Neutrophil (primary cell): ENCODE results near the gene LRRC45.

Experiments used
- H3K27ac ChIP-seq: fragments of 200-600 bp; sonication (generic); 2 replicates; pipeline ENCODE4 v1.5.1; 2016; ENCODE audit warnings: mild to moderate bottlenecking, moderate library complexity
- H3K27me3 ChIP-seq: fragments of 200-600 bp; sonication (generic); 2 replicates; pipeline ENCODE4 v1.6.0; 2016; ENCODE audit warnings: mild to moderate bottlenecking
- H3K36me3 ChIP-seq: fragments of 200-600 bp; sonication (generic); 2 replicates; pipeline ENCODE4 v1.5.1; 2017
- H3K4me1 ChIP-seq, 2 experiments: fragments of 200-600 bp in 1 of 2; sonication (generic) in 1 of 2; 1 replicate in 1 of 2; 2 replicates in 1 of 2; pipeline versions ENCODE4 v1.5.1 to v1.6.1; 2013 to 2016; ENCODE audit warnings: low read depth in 1 of 2, low read length in 1 of 2, mild to moderate bottlenecking in 1 of 2, moderate library complexity in 1 of 2; ENCODE audit not compliant: control insufficient read depth in 1 of 2, insufficient read depth in 1 of 2
- H3K4me3 ChIP-seq, 2 experiments: fragments of 200-600 bp in 1 of 2; sonication (generic) in 1 of 2; 1 replicate in 1 of 2; 2 replicates in 1 of 2; pipeline ENCODE4 v1.5.1; 2013 to 2016; ENCODE audit warnings: low read depth in 1 of 2, low read length in 1 of 2, mild to moderate bottlenecking in 1 of 2, moderate library complexity in 1 of 2
- H3K9me3 ChIP-seq: fragments of 200-600 bp; sonication (generic); 2 replicates; pipeline ENCODE4 v1.5.1; 2016
- TF ChIP-seq, protein P1 (sequence below): fragments of 200-600 bp; sonication (generic); IDR thresholded peaks from 2 replicates; pipeline ENCODE4 v1.5.1; 2016; ENCODE audit warnings: antibody characterized with exemption

Gene LRRC45

DNA sequence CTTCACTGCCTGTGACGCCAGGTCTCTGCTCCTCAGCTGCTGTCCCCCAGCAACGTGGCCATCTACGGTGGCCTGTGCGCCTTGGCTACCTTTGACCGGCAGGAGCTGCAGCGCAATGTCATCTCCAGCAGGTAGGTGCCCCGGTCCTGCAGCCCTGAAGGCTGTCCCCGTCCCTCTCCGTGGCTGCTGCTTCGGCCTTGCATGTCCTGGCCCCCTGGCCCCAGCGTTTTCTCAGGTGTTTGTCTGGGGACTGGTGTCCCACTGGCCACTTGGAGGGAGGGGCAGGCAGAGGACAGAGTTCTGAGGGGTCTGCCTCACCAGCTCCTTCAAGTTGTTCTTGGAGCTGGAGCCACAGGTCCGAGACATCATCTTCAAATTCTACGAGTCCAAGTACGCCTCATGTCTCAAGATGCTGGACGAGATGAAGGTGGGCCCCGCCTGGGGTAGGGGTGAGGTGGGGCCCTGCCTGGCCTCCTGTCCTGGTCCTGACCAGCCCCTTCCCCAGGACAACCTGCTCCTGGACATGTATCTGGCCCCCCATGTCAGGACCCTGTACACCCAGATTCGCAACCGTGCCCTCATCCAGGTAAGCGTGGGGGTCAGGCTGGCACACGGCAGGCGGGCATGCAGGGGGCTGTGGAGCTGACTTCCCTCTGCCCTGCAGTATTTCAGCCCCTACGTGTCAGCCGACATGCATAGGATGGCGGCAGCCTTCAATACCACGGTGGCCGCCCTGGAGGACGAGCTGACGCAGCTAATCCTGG is 33.0 kb downstream of the LRRC45 start:
- no peaks in the 10 kb centered on the region for H3K27me3 ChIP-seq
- no peak overlapping the region for H3K27ac ChIP-seq
- TF ChIP-seq, protein P1, sequence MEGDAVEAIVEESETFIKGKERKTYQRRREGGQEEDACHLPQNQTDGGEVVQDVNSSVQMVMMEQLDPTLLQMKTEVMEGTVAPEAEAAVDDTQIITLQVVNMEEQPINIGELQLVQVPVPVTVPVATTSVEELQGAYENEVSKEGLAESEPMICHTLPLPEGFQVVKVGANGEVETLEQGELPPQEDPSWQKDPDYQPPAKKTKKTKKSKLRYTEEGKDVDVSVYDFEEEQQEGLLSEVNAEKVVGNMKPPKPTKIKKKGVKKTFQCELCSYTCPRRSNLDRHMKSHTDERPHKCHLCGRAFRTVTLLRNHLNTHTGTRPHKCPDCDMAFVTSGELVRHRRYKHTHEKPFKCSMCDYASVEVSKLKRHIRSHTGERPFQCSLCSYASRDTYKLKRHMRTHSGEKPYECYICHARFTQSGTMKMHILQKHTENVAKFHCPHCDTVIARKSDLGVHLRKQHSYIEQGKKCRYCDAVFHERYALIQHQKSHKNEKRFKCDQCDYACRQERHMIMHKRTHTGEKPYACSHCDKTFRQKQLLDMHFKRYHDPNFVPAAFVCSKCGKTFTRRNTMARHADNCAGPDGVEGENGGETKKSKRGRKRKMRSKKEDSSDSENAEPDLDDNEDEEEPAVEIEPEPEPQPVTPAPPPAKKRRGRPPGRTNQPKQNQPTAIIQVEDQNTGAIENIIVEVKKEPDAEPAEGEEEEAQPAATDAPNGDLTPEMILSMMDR = no peak
- H3K9me3 ChIP-seq = no peaks in the 10 kb centered on the region
- peaks cover 76% of the 10 kb centered on the region for H3K36me3 ChIP-seq
- H3K4me1 ChIP-seq = peaks cover 9 to 13% of the 10 kb centered on the region in 2 experiments
- no peak overlapping the region for H3K4me3 ChIP-seq

DNA sequence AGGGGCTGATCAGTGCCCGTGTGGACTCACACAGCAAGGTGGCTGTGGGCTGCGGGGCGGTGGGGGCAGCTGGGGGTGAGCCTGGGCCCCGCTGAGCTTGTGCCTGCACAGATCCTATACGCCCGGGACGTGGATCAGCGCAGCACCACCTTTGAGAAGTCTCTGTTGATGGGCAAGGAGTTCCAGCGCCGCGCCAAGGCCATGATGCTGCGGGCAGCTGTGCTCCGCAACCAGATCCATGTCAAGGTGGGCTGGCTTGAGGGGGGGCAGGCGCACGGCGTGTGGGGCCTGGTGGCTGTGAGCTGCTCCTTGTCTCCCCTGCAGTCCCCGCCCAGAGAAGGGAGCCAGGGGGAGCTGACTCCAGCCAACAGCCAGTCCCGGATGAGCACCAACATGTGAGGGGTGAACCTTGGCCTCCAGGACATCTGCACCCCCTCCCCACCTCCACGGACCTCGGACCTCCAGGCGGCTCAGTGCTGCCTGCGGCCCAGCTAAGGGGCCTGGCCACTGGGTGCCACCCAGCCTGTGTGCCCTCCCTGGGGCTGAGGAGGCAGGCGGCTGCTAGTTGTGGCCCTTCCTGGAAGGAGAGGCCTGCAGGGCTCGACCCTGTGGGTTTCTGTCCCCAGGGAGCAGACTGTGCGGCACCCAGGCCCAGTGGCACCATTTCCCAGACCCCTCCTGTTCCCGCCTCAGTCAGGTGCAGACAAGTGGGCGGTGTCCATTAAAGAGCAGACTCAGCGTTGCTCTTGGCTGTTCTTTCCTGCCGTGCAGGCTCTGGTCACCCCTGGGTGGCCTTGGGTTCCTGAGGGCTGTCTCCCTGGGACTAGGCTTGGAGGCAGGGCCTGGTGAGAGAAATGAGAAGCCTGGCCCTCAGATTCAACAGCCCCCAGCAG is 33.9 kb downstream of the LRRC45 start:
- H3K4me3 ChIP-seq = no peak overlapping the region
- H3K36me3 ChIP-seq = peaks cover 84% of the 10 kb centered on the region
- H3K27ac ChIP-seq = no peak overlapping the region

DNA sequence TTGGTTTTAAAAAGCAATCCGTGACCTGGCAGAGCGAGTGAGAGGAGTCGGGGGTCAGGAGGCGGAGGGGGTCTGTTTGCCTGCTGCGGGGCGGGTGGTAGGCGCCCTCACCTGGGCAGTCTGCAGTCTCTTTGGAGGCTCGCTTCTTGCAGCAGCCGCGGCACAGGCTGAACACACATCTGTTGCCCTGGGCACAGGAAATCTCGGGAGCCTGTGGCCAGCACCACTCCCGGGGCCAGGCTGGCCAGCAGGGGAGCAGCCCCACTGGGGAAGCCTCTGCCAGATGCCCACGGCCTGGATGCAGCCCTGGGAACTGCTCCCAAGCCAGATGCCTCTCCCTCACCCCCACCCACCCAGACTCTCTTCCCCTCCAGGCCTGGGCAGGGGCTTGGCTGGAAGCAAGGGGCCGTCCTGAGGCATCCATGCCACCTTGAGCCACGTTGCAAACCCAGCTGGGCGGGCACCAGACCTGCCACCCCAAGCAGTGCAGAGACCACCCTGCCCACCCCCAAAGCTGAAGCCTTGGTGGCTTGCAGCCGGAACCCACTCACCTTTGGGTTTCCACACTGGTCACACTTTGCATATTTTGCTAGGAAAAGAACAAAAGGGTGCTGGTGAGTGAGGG is 35.2 kb downstream of the LRRC45 start:
- no peaks in the 10 kb centered on the region for H3K27me3 ChIP-seq
- no peak overlapping the region for H3K27ac ChIP-seq
- peaks cover 97% of the 10 kb centered on the region for H3K36me3 ChIP-seq
- TF ChIP-seq, protein P1 = no peak
- H3K4me3 ChIP-seq = no peak overlapping the region
- H3K4me1 ChIP-seq = no peaks in the 10 kb centered on the region
- H3K9me3 ChIP-seq = no peaks in the 10 kb centered on the region

More for the DNA sequence above, 33.9 kb downstream of the LRRC45 start:
- H3K9me3 ChIP-seq = no peaks in the 10 kb centered on the region
- H3K27me3 ChIP-seq = no peaks in the 10 kb centered on the region
- TF ChIP-seq, protein P1 = no peak
- H3K4me1 ChIP-seq = peaks cover 9 to 12% of the 10 kb centered on the region in 2 experiments

DNA sequence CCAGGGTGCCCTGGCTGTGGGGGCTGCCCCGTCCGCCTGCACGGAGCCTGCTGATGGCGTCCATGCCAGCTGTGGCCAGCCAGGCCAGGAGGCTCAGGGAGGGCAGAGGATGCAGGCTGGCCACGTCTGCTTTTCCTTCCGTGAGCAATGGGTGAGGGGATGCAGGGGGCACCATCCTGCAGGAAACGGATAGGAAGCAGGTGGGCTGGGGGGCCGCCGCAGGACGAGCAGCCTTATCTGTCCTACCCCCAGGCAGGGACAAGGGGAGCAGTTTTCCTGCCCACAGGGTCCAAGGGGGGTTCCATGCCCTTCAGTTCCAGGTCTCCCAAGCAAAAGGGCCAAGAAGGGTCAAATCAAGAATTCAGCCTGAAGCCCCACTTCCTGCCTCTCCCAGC is 35.7 kb downstream of the LRRC45 start:
- Histone ChIP-seq H3K27ac (no peak overlapping the region), H3K27me3 (no peaks in the 10 kb centered on the region), H3K9me3 (no peaks in the 10 kb centered on the region), H3K4me1 (no peaks in the 10 kb centered on the region), H3K4me3 (no peak overlapping the region), H3K36me3 (peaks cover 97% of the 10 kb centered on the region)
- TF ChIP-seq, protein P1 = no peak

DNA sequence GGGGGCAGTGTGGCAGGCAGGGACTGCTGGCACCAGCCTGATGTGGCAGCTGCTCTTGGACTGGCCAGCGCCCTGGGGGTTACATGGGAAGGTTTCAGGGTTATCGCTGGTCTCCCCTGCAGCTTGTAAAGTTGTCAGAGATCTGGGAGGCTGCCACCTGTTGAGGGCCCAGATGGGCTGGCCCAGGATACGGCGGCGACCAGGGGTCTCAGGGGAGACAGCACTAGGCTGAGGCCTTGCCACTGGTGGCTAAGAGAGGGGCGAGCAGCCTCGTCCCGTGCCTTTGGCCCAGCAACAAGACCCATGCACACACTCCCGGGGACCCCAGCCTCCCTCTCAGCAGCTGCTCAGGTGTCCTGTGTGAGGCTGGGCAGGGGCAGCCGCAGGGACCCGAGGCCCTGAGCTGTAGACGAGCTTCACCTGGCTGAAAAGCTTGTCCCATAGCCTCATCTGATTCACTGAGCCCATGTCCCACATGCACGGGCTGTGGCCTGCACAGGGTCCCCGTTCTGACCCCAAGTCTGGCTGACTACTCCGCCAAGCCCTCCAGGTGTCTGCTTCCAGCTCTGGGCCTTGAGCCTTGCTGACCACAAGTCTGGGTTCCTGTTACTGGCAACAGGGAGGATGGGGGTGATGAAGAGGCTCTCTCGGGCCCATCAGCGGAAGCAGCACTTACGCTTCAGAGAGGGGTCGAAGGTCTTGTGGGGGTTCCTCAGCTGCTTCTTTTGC is 36.3 kb downstream of the LRRC45 start:
- H3K36me3 ChIP-seq = peaks cover 91% of the 10 kb centered on the region
- H3K4me1 ChIP-seq = peaks cover 2 to 3% of the 10 kb centered on the region in 2 experiments
- H3K4me3 ChIP-seq = no peak overlapping the region
- no peaks in the 10 kb centered on the region for H3K27me3 ChIP-seq
- no peak overlapping the region for H3K27ac ChIP-seq
- no peaks in the 10 kb centered on the region for H3K9me3 ChIP-seq
- TF ChIP-seq, protein P1 = no peak
